Right lobe of liver (tissue), 6 donors: Measurements from ENCODE around the gene IFIT3. TPM values are rescaled to one million over a fixed set of nuclear protein-coding genes. Genes with fewer than 3 reads are reported as not detected.
"Not testable (repeated sequence)": the region's sequence is repeated elsewhere in the genome, so short reads cannot be mapped to it uniquely, and the experiment has no call there.

Experiments used
- ATAC-seq, 4 donors: fragments of 200-7000 bp; cut with Tn5 transposase; one replicate each; pipeline ENCODE4 v1.9.1; 2020; ENCODE audit warnings: mild to moderate bottlenecking in 4 of 4, moderate library complexity in 4 of 4
- DNase-seq, 3 donors: peaks; one replicate each; pipeline ENCODE4 v3.0.0-alpha.2; 2020
- H3K27ac ChIP-seq, 3 donors: fragments of 200-600 bp; one replicate each; pipeline ENCODE4 v1.8.0; 2022
- H3K27me3 ChIP-seq, 2 donors: fragments of 200-600 bp; one replicate each; pipeline ENCODE4 v1.8.0; 2022
- H3K36me3 ChIP-seq, 4 donors: fragments of 200-600 bp; sonication (generic) in 1 of 4; one replicate each; pipeline versions ENCODE4 v1.5.1 to v1.8.0; 2017 to 2022; ENCODE audit warnings: control low read depth in 1 of 4
- H3K4me1 ChIP-seq, 4 donors: fragments of 200-600 bp; sonication (generic) in 1 of 4; one replicate each; pipeline versions ENCODE4 v1.5.1 to v1.8.0; 2017 to 2022; ENCODE audit warnings: control low read depth in 1 of 4
- H3K4me3 ChIP-seq, 3 donors: fragments of 200-600 bp; one replicate each; pipeline ENCODE4 v1.8.0; 2022
- H3K9me3 ChIP-seq, 4 donors: fragments of 200-600 bp; sonication (generic) in 1 of 4; one replicate each; pipeline versions ENCODE4 v1.5.1 to v1.8.0; 2017 to 2022; ENCODE audit warnings: control low read depth in 1 of 4
- CTCF ChIP-seq, 4 donors: fragments of 200-600 bp in 3 of 4; fragments of 450-650 bp in 1 of 4; IDR thresholded peaks; one replicate each; pipeline versions ENCODE4 v1.5.1 to v1.8.0; 2016 to 2022; ENCODE audit warnings: antibody characterized with exemption in 4 of 4, mild to moderate bottlenecking in 2 of 4
- POLR2A ChIP-seq: fragments of 450-650 bp; IDR thresholded peaks from one replicate; pipeline ENCODE4 v1.6.1; 2017; ENCODE audit warnings: antibody characterized with exemption, mild to moderate bottlenecking
- WGBS: methylation state at CpG from one replicate; pipeline ENCODE4 v1.1.6; 2018; ENCODE audit warnings: low coverage, low lambda C conversion rate; ENCODE audit not compliant: insufficient coverage; ENCODE audit errors: missing lambda C conversion rate; 5-methylcytosine and 5-hydroxymethylcytosine counted together
- intact Hi-C, 2 donors: fragments of 100-400 bp; cut with DNase I; formaldehyde crosslinking; loops; one replicate each; pipeline versions ENCODE4 v1.11.2 to v1.14.1; 2022
- total RNA-seq, 6 experiments: library from RNA; depleted of rRNA in 2 of 6; stranded (reverse); fragments of >200 nt in 2 of 6; fragmentation: NEBNext Ultra II Directional in 3 of 6; extraction: Animal tissue kit (Norgen Biotek cat#: 25700) in 3 of 6; gene quantifications; one replicate each; pipeline versions ENCODE4 v1.1.0 to v1.2.4, GENCODE V29; 2016 to 2023
- donor health status: DM: no; HTN: yes; CAD: no.
- donor health status: DM: no; HTN: no; CAD: no.
- donor health status: DM: no; HTN: no; CAD: no.
- donor health status: DM: no; HTN: yes; CAD: no.
- donor health status: DM: no; HTN: yes; CAD: no.

Gene IFIT3
- total RNA-seq, 6 experiments from 2014 or later = 7.5 to 17.9 (median 11.5) TPM

- no peak for ATAC-seq
- no peaks in the 10 kb centered on the region for H3K9me3 ChIP-seq
- no peaks in the 10 kb centered on the region for H3K27me3 ChIP-seq
- no peak for DNase-seq
- no peak overlapping the region for H3K4me3 ChIP-seq
- TF ChIP-seq POLR2A = no peak
- TF ChIP-seq CTCF (IDR thresholded peaks at IDR 0.05) = no peak
- intact Hi-C loops = no loop called here
- no peak overlapping the region for H3K27ac ChIP-seq
- no peaks in the 10 kb centered on the region for H3K36me3 ChIP-seq
- no peaks in the 10 kb centered on the region for H3K4me1 ChIP-seq
These were observed 13.1 kb upstream of the IFIT3 start for GRCh38 chr10:89314676-89315075.

GRCh38 chr10:89318047-89318446 is 9.8 kb upstream of the IFIT3 start:
- H3K27me3 ChIP-seq, H3K36me3 ChIP-seq, H3K9me3 ChIP-seq, intact Hi-C loops, DNase-seq, ATAC-seq, H3K4me1 ChIP-seq, H3K4me3 ChIP-seq, H3K27ac ChIP-seq: not testable (repeated sequence)
- WGBS = 87% methylated on average over 4 of the region's 4 CpGs

- peaks cover 0 to 13% (median 2%) of the 10 kb centered on the region in 4 donors for H3K4me1 ChIP-seq
- H3K36me3 ChIP-seq, H3K4me3 ChIP-seq, intact Hi-C loops, DNase-seq, H3K27ac ChIP-seq, H3K27me3 ChIP-seq, ATAC-seq, H3K9me3 ChIP-seq: not testable (repeated sequence)
These were observed 2.7 kb upstream of the IFIT3 start for GRCh38 chr10:89325081-89325480.

GRCh38 chr10:89325856-89326255 is 1.9 kb upstream of the IFIT3 start:
- 78% methylated on average over 2 of the region's 2 CpGs for WGBS

GRCh38 chr10:89329151-89329550 is 1.4 kb downstream of the IFIT3 start:
- intact Hi-C loops = no loop called here
- DNase-seq = no peak
- Histone ChIP-seq H3K36me3 (no peaks in the 10 kb centered on the region), H3K27me3 (no peaks in the 10 kb centered on the region), H3K4me1 (peaks cover 0 to 25% (median 6%) of the 10 kb centered on the region in 4 donors), H3K9me3 (no peaks in the 10 kb centered on the region), H3K27ac (peak overlapping the region in 2 of 3 donors; percentile 86 to 95), H3K4me3 (peak overlapping the region in 1 of 3 donors; percentile 59)
- TF ChIP-seq POLR2A = no peak
- no peak for TF ChIP-seq CTCF (IDR thresholded peaks at IDR 0.05)
- 90% methylated on average over 2 of the region's 2 CpGs for WGBS
- no peak for ATAC-seq

More at GRCh38 chr10:89325856-89326255, 1.9 kb upstream of the IFIT3 start:
- peaks cover 0 to 13% (median 2%) of the 10 kb centered on the region in 4 donors for H3K4me1 ChIP-seq
- H3K9me3 ChIP-seq, H3K27ac ChIP-seq, H3K4me3 ChIP-seq, H3K27me3 ChIP-seq, H3K36me3 ChIP-seq, DNase-seq, ATAC-seq, intact Hi-C loops: not testable (repeated sequence)

- H3K27ac ChIP-seq = peak overlapping the region in 2 of 3 donors; percentile 82 to 95
- WGBS = 58% methylated on average over 3 of the region's 3 CpGs
- ATAC-seq, H3K27me3 ChIP-seq, DNase-seq, H3K36me3 ChIP-seq, H3K4me3 ChIP-seq, intact Hi-C loops, H3K9me3 ChIP-seq: not testable (repeated sequence)
- H3K4me1 ChIP-seq = peaks cover 0 to 33% (median 9%) of the 10 kb centered on the region in 4 donors
These were observed 2.2 kb downstream of the IFIT3 start for GRCh38 chr10:89330014-89330413.

GRCh38 chr10:89330537-89331212 is 2.9 kb downstream of the IFIT3 start:
- H3K4me3 ChIP-seq = no peak overlapping the region
- H3K27me3 ChIP-seq = no peaks in the 10 kb centered on the region
- H3K9me3 ChIP-seq = no peaks in the 10 kb centered on the region
- TF ChIP-seq POLR2A (no peak), CTCF (IDR thresholded peaks at IDR 0.05) (no peak)
- intact Hi-C loops = no loop called here
- ATAC-seq (no peak), DNase-seq (no peak)
- no peaks in the 10 kb centered on the region for H3K36me3 ChIP-seq
- H3K4me1 ChIP-seq = peaks cover 0 to 35% (median 9%) of the 10 kb centered on the region in 4 donors
- H3K27ac ChIP-seq = peak overlapping the region in 2 of 3 donors; percentile 82 to 95

GRCh38 chr10:89331487-89332122 is 3.8 kb downstream of the IFIT3 start:
- DNase-seq, H3K27me3 ChIP-seq, intact Hi-C loops, H3K36me3 ChIP-seq, ATAC-seq, H3K9me3 ChIP-seq: not testable (repeated sequence)
- peak overlapping the region in 2 of 3 donors; percentile 47 to 51 for H3K4me3 ChIP-seq
- WGBS = 70% methylated on average over 12 of the region's 14 CpGs
- peak overlapping the region; percentile 80 to 95 (median 82) for H3K27ac ChIP-seq
- peaks cover 0 to 35% (median 9%) of the 10 kb centered on the region in 4 donors for H3K4me1 ChIP-seq
